Measurements from ENCODE around the gene B3GNT8.
"Not testable (repeated sequence)": the region's sequence is repeated elsewhere in the genome, so short reads cannot be mapped to it uniquely, and the experiment has no call there.

The B3GNT8 gene

GRCh38 chr19:41391618-41392017 is 35.6 kb downstream of the B3GNT8 start:
- ChIA-PET CTCF (interaction anchor here (1.2 kb wide), 1 partner anchor 26 kb away, joined by 3 read pairs; no protein-coding TSS in a partner anchor), POLR2A (no interaction called here)
- DNase-seq (ENCODE audit: extremely low spot score): no peak
- TF ChIP-seq CTCF (IDR thresholded peaks at IDR 0.05; ENCODE audit: control extremely low read depth, extremely low read depth, low read depth, missing control alignments): no peak

GRCh38 chr19:41386442-41386841 is 40.7 kb downstream of the B3GNT8 start:
- no peak for DNase-seq (ENCODE audit: extremely low spot score)
- CTCF ChIA-PET: interaction anchor here (1.0 to 1.9 kb wide), 4 partner anchors 18 to 184 kb away, joined by 3 to 7 read pairs (median 3); no protein-coding TSS in a partner anchor
- POLR2A ChIA-PET: no interaction called here
- TF ChIP-seq CTCF (IDR thresholded peaks at IDR 0.05; ENCODE audit: control extremely low read depth, extremely low read depth, low read depth, missing control alignments): no peak

GRCh38 chr19:41384351-41384750 is 42.8 kb downstream of the B3GNT8 start:
- ChIA-PET CTCF (interaction anchor here (0.8 to 1.1 kb wide), 2 partner anchors 10 to 30 kb away, joined by 3 read pairs; no protein-coding TSS in a partner anchor), POLR2A (no interaction called here)
- no peak for TF ChIP-seq CTCF (IDR thresholded peaks at IDR 0.05; ENCODE audit: control extremely low read depth, extremely low read depth, low read depth, missing control alignments)
- DNase-seq (ENCODE audit: extremely low spot score): no peak

- POLR2A ChIA-PET: interaction anchor here (0.5 to 0.6 kb wide), 3 partner anchors 13 to 79 kb away, joined by 4 to 5 read pairs (median 4); no protein-coding TSS in a partner anchor
- CTCF ChIA-PET: interaction anchor here (1.2 to 2.8 kb wide), 2 partner anchors 13 to 18 kb away, joined by 5 to 12 read pairs; partner anchors contain the start of gene B9D2
- DNase-seq (ENCODE audit: extremely low spot score): not testable (repeated sequence)
Observed at GRCh38 chr19:41381536-41381935, 45.6 kb downstream of the B3GNT8 start.

- CTCF ChIA-PET: interaction anchor here (0.7 to 3.3 kb wide), 6 partner anchors 9 to 170 kb away, joined by 3 to 18 read pairs (median 4); partner anchors contain the start of gene B9D2
- peak; percentile 74 for DNase-seq (ENCODE audit: extremely low spot score)
- peak; percentile 30 for TF ChIP-seq CTCF (IDR thresholded peaks at IDR 0.05; ENCODE audit: control extremely low read depth, extremely low read depth, low read depth, missing control alignments)
- POLR2A ChIA-PET: no interaction called here
Observed at GRCh38 chr19:41377977-41378709, 49.0 kb downstream of the B3GNT8 start.

- DNase-seq (ENCODE audit: extremely low spot score): no peak
- CTCF ChIA-PET: interaction anchor here (1.4 to 3.3 kb wide), 2 partner anchors 12 to 187 kb away, joined by 3 to 18 read pairs; partner anchors contain the start of gene B9D2
- POLR2A ChIA-PET: no interaction called here
- TF ChIP-seq CTCF (IDR thresholded peaks at IDR 0.05; ENCODE audit: control extremely low read depth, extremely low read depth, low read depth, missing control alignments): no peak
Observed at GRCh38 chr19:41376998-41377365, 50.2 kb downstream of the B3GNT8 start.
